HepG2 (cell line): Measurements from ENCODE around the gene CTNNBL1. TPM values are rescaled to one million over a fixed set of nuclear protein-coding genes. Genes with fewer than 3 reads are reported as not detected.
A peak's percentile ranks its signal among the peaks of the same experiment; 100 is the strongest.

Experiments used
- AHR ChIP-seq: IDR thresholded peaks from 2 replicates; pipeline ENCODE4 v1.6.1; 2018; ENCODE audit warnings: missing genetic modification reagents, missing compliant biosample characterization
- CBX2 ChIP-seq, 2 experiments: fragments of 200-600 bp in 1 of 2; sonication (generic); formaldehyde crosslinking in 1 of 2; IDR thresholded peaks; 2 replicates each; pipeline versions ENCODE4 v1.7.0 to v1.8.1; 2018 to 2022; ENCODE audit warnings: low read depth in 2 of 2, low read length in 1 of 2, mild to moderate bottlenecking in 1 of 2, missing genetic modification reagents in 1 of 2
- CEBPG ChIP-seq: IDR thresholded peaks from 2 replicates; pipeline ENCODE4 v1.6.1; 2016
- CREB1 ChIP-seq, 2 experiments: fragments of 450-650 bp in 1 of 2; IDR thresholded peaks; 2 replicates each; pipeline ENCODE4 v1.6.1; 2016 to 2017; ENCODE audit warnings: control low read depth in 1 of 2, mild to moderate bottlenecking in 1 of 2, missing compliant biosample characterization in 1 of 2, missing genetic modification characterization in 1 of 2
- FOXM1 ChIP-seq: sonication (generic); formaldehyde crosslinking; IDR thresholded peaks from 2 replicates; pipeline ENCODE4 v1.5.0; 2020; ENCODE audit warnings: missing genetic modification reagents
- HOXA9 ChIP-seq: sonication (generic); formaldehyde crosslinking; IDR thresholded peaks from 2 replicates; pipeline ENCODE4 v1.8.1; 2022; ENCODE audit warnings: missing genetic modification reagents, mild to moderate bottlenecking, moderate library complexity, borderline replicate concordance
- MAZ ChIP-seq, 2 experiments: sonication (generic) in 1 of 2; formaldehyde crosslinking in 1 of 2; IDR thresholded peaks; 2 replicates each; pipeline versions ENCODE4 v1.5.0 to v1.6.1; 2012 to 2020; ENCODE audit warnings: low read depth in 2 of 2, mild to moderate bottlenecking in 2 of 2, borderline replicate concordance in 1 of 2, improper control_type of control experiment in 1 of 2, low read length in 1 of 2, missing genetic modification reagents in 1 of 2, moderate library complexity in 1 of 2
- NBN ChIP-seq: fragments of 450-650 bp; conservative IDR thresholded peaks from 2 replicates; pipeline ENCODE4 v1.6.1; 2017
- NCOR1 ChIP-seq: fragments of 200-600 bp; sonication (generic); IDR thresholded peaks from 2 replicates; pipeline ENCODE4 v1.7.0; 2017; ENCODE audit warnings: antibody characterized with exemption, low read length, borderline replicate concordance
- POGZ ChIP-seq: sonication (generic); formaldehyde crosslinking; IDR thresholded peaks from 2 replicates; pipeline ENCODE4 v1.4.0; 2020; ENCODE audit warnings: mild to moderate bottlenecking, missing genetic modification reagents
- PTBP1 ChIP-seq: fragments of 200-400 bp; formaldehyde crosslinking; IDR thresholded peaks from 2 replicates; pipeline ENCODE4 v1.6.1; 2018; ENCODE audit warnings: low read length, low read depth; ENCODE audit not compliant: poor library complexity, severe bottlenecking
- SOX13 ChIP-seq, 3 experiments: fragments of 450-650 bp in 1 of 3; sonication (generic) in 1 of 3; formaldehyde crosslinking in 1 of 3; IDR thresholded peaks in 2 of 3; conservative IDR thresholded peaks in 1 of 3; 2 replicates each; pipeline versions ENCODE4 v1.5.0 to v1.6.1; 2016 to 2020; ENCODE audit warnings: antibody characterized with exemption in 1 of 3, mild to moderate bottlenecking in 1 of 3, missing compliant biosample characterization in 1 of 3, missing genetic modification reagents in 1 of 3, moderate library complexity in 1 of 3
- TBX3 ChIP-seq: fragments of 450-650 bp; IDR thresholded peaks from 2 replicates; pipeline ENCODE4 v1.6.1; 2017; ENCODE audit warnings: antibody characterized with exemption, mild to moderate bottlenecking, inconsistent platforms, borderline replicate concordance
- XRCC5 ChIP-seq: fragments of 200-400 bp; formaldehyde crosslinking; optimal IDR thresholded peaks from 2 replicates; pipeline ENCODE3; 2017; ENCODE audit warnings: mild to moderate bottlenecking, low read length
- ZFX ChIP-seq: sonication (generic); formaldehyde crosslinking; IDR thresholded peaks from 2 replicates; pipeline ENCODE4 v1.4.0; 2020; ENCODE audit warnings: mild to moderate bottlenecking, low read depth, missing genetic modification reagents, moderate library complexity
- ZNF335 ChIP-seq: sonication (generic); formaldehyde crosslinking; IDR thresholded peaks from 2 replicates; pipeline ENCODE4 v1.4.0; 2020; ENCODE audit warnings: missing genetic modification reagents
- ZNF460 ChIP-seq: sonication (generic); formaldehyde crosslinking; IDR thresholded peaks from 2 replicates; pipeline ENCODE4 v1.5.1; 2020; ENCODE audit warnings: missing genetic modification reagents, mild to moderate bottlenecking, borderline replicate concordance
- ZNF629 ChIP-seq: sonication (generic); formaldehyde crosslinking; conservative IDR thresholded peaks from 2 replicates; pipeline ENCODE4 v1.5.0; 2020; ENCODE audit warnings: missing genetic modification reagents
- polyA plus RNA-seq, 8 experiments: library from polyadenylated mRNA; depleted of rRNA in 3 of 8; stranded (reverse) in 7 of 8; unstranded in 1 of 8; fragments of >200 nt; fragmentation: Illumina TruSeq in 4 of 8; extraction: Trizol in 4 of 8; gene quantifications; 2 replicates each; pipeline versions ENCODE4 v1.2.1 to v1.2.3, GENCODE V29; 2011 to 2016; ENCODE audit warnings: low read depth in 4 of 8, missing spikeins in 1 of 8, mixed read lengths in 1 of 8; ENCODE audit not compliant: insufficient read depth in 1 of 8
- total RNA-seq, 5 experiments: library from RNA; depleted of rRNA; stranded (reverse); fragments of >200 nt; fragmentation: Illumina TruSeq; extraction: Trizol; gene quantifications; 2 replicates each; pipeline ENCODE4 v1.2.3, GENCODE V29; 2016; ENCODE audit warnings: low read depth in 1 of 5
- TF ChIP-seq, protein P1 (sequence below): sonication (generic); formaldehyde crosslinking; IDR thresholded peaks from 2 replicates; pipeline ENCODE4 v1.5.0; 2020; ENCODE audit warnings: mild to moderate bottlenecking, missing genetic modification reagents
- TF ChIP-seq, protein P2 (sequence below): sonication (generic); formaldehyde crosslinking; conservative IDR thresholded peaks from 2 replicates; pipeline ENCODE4 v1.8.1; 2023; ENCODE audit warnings: missing genetic modification reagents

Gene CTNNBL1
- total and polyA plus RNA-seq, 2 of the 13 experiments (the other 11 are each of a cell fraction or from before 2014, with no cell fraction given): 49.3 to 94.6 TPM

DNA sequence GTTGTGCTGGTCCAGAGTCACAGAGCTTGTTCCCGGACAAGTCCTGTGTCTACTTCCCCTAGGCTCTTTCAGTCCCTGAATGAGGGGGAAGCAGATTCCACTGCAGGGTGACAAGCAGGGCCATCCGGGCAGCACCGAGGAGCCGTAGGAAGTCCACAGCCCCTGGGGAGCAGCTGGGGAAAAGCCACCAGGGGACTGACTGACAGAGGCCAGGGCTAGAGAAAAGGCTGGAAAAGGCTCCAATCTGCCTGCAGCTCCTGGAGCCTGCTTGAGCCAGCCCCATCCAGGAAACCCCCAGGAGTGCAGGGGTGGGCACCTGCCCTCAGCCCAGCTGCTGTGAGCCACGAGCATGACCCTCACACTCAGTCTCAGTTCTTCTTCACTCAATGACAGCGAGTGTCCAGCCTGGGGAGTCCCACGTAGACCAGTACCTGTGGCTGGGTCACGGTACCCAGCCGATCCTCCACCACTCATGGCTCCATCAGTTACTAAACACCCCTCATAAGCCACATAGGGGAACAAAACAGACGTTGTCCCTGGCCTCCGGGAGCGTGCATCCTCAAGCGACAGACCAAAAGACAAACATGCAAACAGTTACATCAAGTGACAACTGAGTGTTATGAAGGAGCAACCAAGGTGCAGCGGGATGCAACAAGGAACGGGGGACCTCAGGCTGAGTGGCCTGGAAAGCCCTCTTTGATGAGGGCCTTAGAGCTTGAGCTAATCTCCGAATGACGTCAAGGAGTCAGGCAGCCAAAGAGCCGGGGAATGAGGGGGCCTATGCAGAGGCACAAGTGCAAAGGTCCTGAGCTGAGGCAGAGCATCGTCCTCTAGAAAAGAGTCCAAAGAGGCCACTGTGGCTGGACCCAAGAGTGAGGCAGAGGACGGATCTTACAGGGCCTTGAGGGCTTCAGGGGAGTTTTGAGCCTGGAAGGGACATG, 184.3 kb downstream of the CTNNBL1 start (continued):
- TF ChIP-seq SOX13 (IDR thresholded peaks at IDR 0.05) (no peak), SOX13 (CRISPR knock-in tag; conservative IDR thresholded peaks at IDR 0.05 in 1 of 2, IDR thresholded peaks at IDR 0.05 in 1 of 2) (no peak), POGZ (no peak), XRCC5 (peak; percentile 56), TBX3 (no peak), MAZ (IDR thresholded peaks at IDR 0.05; ENCODE audit: borderline replicate concordance, low read depth, low read length) (no peak), MAZ (CRISPR knock-in tag; IDR thresholded peaks at IDR 0.05; ENCODE audit: low read depth) (peak; percentile 52; the same call in 1 of the 2 replicates), AHR (CRISPR knock-in tag) (peak; percentile 29; the same call in 1 of the 2 replicates), ZNF460 (CRISPR knock-in tag) (no peak), CBX2 (IDR thresholded peaks at IDR 0.05; ENCODE audit: low read depth, low read length) (no peak), CBX2 (CRISPR knock-in tag; IDR thresholded peaks at IDR 0.05; ENCODE audit: low read depth) (no peak), NBN (no peak), FOXM1 (CRISPR knock-in tag) (no peak), NCOR1 (0 out of 2 replicates have a peak, but pooled peaks have one; percentile 56), PTBP1 (no peak), ZNF629 (no peak), ZFX (CRISPR knock-in tag) (0 out of 2 replicates have a peak, but pooled peaks have one; percentile 20), ZNF335 (CRISPR knock-in tag) (no peak), HOXA9 (no peak), CEBPG (CRISPR knock-in tag) (peak; percentile 23; the same call in 1 of the 2 replicates), CREB1 (IDR thresholded peaks at IDR 0.05) (peak; percentile 70; the same call in 1 of the 2 replicates), CREB1 (CRISPR knock-in tag; IDR thresholded peaks at IDR 0.05) (no peak; the same call in 1 of the 2 replicates)
- TF ChIP-seq, protein P1, sequence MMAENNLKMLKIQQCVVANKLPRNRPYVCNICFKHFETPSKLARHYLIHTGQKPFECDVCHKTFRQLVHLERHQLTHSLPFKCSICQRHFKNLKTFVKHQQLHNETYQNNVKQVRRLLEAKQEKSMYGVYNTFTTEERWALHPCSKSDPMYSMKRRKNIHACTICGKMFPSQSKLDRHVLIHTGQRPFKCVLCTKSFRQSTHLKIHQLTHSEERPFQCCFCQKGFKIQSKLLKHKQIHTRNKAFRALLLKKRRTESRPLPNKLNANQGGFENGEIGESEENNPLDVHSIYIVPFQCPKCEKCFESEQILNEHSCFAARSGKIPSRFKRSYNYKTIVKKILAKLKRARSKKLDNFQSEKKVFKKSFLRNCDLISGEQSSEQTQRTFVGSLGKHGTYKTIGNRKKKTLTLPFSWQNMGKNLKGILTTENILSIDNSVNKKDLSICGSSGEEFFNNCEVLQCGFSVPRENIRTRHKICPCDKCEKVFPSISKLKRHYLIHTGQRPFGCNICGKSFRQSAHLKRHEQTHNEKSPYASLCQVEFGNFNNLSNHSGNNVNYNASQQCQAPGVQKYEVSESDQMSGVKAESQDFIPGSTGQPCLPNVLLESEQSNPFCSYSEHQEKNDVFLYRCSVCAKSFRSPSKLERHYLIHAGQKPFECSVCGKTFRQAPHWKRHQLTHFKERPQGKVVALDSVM (CRISPR knock-in tag): peak; percentile 88
- TF ChIP-seq, protein P2, sequence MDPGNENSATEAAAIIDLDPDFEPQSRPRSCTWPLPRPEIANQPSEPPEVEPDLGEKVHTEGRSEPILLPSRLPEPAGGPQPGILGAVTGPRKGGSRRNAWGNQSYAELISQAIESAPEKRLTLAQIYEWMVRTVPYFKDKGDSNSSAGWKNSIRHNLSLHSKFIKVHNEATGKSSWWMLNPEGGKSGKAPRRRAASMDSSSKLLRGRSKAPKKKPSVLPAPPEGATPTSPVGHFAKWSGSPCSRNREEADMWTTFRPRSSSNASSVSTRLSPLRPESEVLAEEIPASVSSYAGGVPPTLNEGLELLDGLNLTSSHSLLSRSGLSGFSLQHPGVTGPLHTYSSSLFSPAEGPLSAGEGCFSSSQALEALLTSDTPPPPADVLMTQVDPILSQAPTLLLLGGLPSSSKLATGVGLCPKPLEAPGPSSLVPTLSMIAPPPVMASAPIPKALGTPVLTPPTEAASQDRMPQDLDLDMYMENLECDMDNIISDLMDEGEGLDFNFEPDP (CRISPR knock-in tag): no peak
